ENCODE measurements around the gene CRIP3.

The CRIP3 gene

DNA sequence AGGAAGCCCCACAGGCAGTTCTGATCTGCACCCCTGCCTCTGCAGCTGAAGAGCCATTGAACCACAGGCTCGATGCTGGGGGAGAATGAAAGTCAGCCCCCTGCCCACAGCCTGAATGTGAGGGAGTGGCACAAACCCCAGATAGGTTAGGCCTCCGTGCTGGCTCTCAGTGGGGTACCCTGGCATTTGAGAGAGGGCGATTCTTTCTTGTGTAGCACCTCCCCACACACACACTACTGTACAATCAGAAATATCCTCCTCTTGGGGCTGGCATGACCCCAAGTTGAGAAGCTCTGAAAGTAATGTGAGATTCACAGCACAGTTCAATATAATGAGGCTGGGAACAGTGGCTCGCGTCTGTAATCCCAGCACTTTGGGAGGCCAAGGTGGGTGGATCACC is 47.4 kb downstream of the CRIP3 start:
- no peak overlapping the region for H3K9ac ChIP-seq (ENCODE audit: low read depth, low read length)
- H3K4me1 ChIP-seq (ENCODE audit: insufficient read depth, low read length): no peaks in the 10 kb centered on the region
- no peaks in the 10 kb centered on the region for H3K36me3 ChIP-seq (ENCODE audit: insufficient read depth, low read length)
- no peak overlapping the region for H3K27ac ChIP-seq (ENCODE audit: low read depth, low read length)
- 86% methylated on average over 4 of the region's 5 CpGs for WGBS
- H3K4me3 ChIP-seq (ENCODE audit: low read length): no peak overlapping the region
- H3K27me3 ChIP-seq (ENCODE audit: insufficient read depth, low read length): no peaks in the 10 kb centered on the region
- H3K9me3 ChIP-seq (ENCODE audit: insufficient read depth, low read depth, low read length): no peaks in the 10 kb centered on the region

DNA sequence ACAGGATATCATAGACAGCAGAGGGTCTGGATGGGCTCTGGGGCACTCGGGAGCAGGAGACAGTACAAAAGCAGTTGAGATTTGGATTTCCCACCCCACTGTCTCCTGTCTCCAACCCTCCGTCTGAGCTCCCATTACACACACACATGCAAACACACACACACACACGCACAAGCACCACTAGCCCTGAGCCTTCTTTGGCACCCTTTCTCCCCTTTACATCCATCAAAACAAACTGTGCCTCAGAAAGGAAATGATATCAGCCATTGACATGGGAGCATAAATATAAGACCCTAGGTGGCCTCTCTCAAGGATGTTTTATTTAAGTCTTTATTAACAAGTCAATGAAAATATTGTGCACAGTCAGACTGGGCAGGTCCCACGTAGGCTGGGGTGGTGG is 47.8 kb downstream of the CRIP3 start:
- Histone ChIP-seq H3K9me3 (ENCODE audit: insufficient read depth, low read depth, low read length) (no peaks in the 10 kb centered on the region), H3K4me1 (ENCODE audit: insufficient read depth, low read length) (no peaks in the 10 kb centered on the region), H3K4me3 (ENCODE audit: low read length) (no peak overlapping the region), H3K9ac (ENCODE audit: low read depth, low read length) (no peak overlapping the region), H3K27ac (ENCODE audit: low read depth, low read length) (no peak overlapping the region), H3K36me3 (ENCODE audit: insufficient read depth, low read length) (no peaks in the 10 kb centered on the region), H3K27me3 (ENCODE audit: insufficient read depth, low read length) (no peaks in the 10 kb centered on the region)
- WGBS: 79% methylated on average over 4 of the region's 4 CpGs

- Histone ChIP-seq H3K4me3 (ENCODE audit: low read length) (no peak overlapping the region), H3K9ac (ENCODE audit: low read depth, low read length) (no peak overlapping the region), H3K27ac (ENCODE audit: low read depth, low read length) (no peak overlapping the region), H3K27me3 (ENCODE audit: insufficient read depth, low read length) (no peaks in the 10 kb centered on the region), H3K36me3 (ENCODE audit: insufficient read depth, low read length) (no peaks in the 10 kb centered on the region), H3K4me1 (ENCODE audit: insufficient read depth, low read length) (no peaks in the 10 kb centered on the region), H3K9me3 (ENCODE audit: insufficient read depth, low read depth, low read length) (no peaks in the 10 kb centered on the region)
- 95% methylated on average over 28 of the region's 30 CpGs for WGBS
Observed at GRCh38 chr6:43258807-43259686, 49.6 kb downstream of the CRIP3 start.

DNA sequence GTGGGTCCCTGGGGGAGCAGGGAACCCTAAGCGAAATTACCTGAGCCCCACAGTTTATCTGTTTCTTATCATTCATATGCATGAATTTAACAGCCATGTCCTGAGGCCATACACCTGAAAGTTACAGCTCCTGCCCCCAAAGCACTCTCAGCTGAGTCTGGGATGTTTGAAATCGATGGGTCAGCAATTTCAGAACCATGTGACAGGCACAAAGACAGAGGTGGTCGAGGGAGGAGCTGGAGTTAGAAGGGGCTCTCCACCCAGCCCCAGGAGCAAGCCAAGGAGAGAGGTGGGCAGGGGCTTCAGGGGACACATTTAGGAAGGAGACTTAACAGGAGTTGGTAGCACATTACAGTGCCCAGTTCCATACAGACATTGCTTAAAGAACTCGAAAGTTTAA is 50.4 kb downstream of the CRIP3 start:
- Histone ChIP-seq H3K27me3 (ENCODE audit: insufficient read depth, low read length) (no peaks in the 10 kb centered on the region), H3K9ac (ENCODE audit: low read depth, low read length) (no peak overlapping the region)
- WGBS: 71% methylated on average over 3 of the region's 4 CpGs

GRCh38 chr6:43257367-43258145 is 51.1 kb downstream of the CRIP3 start:
- Histone ChIP-seq H3K4me1 (ENCODE audit: insufficient read depth, low read length) (no peaks in the 10 kb centered on the region), H3K9me3 (ENCODE audit: insufficient read depth, low read depth, low read length) (no peaks in the 10 kb centered on the region), H3K4me3 (ENCODE audit: low read length) (no peak overlapping the region), H3K36me3 (ENCODE audit: insufficient read depth, low read length) (no peaks in the 10 kb centered on the region), H3K27me3 (ENCODE audit: insufficient read depth, low read length) (no peaks in the 10 kb centered on the region), H3K9ac (ENCODE audit: low read depth, low read length) (no peak overlapping the region), H3K27ac (ENCODE audit: low read depth, low read length) (no peak overlapping the region)
- WGBS: 81% methylated on average over 12 of the region's 12 CpGs

More for the DNA sequence above, 50.4 kb downstream of the CRIP3 start:
- H3K4me1 ChIP-seq (ENCODE audit: insufficient read depth, low read length): no peaks in the 10 kb centered on the region
- H3K4me3 ChIP-seq (ENCODE audit: low read length): no peak overlapping the region
- no peaks in the 10 kb centered on the region for H3K36me3 ChIP-seq (ENCODE audit: insufficient read depth, low read length)
- no peak overlapping the region for H3K27ac ChIP-seq (ENCODE audit: low read depth, low read length)
- no peaks in the 10 kb centered on the region for H3K9me3 ChIP-seq (ENCODE audit: insufficient read depth, low read depth, low read length)

GRCh38 chr6:43256670-43257366 is 51.8 kb downstream of the CRIP3 start:
- Histone ChIP-seq H3K4me3 (ENCODE audit: low read length) (no peak overlapping the region), H3K4me1 (ENCODE audit: insufficient read depth, low read length) (no peaks in the 10 kb centered on the region), H3K27ac (ENCODE audit: low read depth, low read length) (no peak overlapping the region), H3K27me3 (ENCODE audit: insufficient read depth, low read length) (peaks cover 1% of the 10 kb centered on the region; the same call in 1 of the 2 replicates), H3K9me3 (ENCODE audit: insufficient read depth, low read depth, low read length) (no peaks in the 10 kb centered on the region), H3K9ac (ENCODE audit: low read depth, low read length) (no peak overlapping the region), H3K36me3 (ENCODE audit: insufficient read depth, low read length) (no peaks in the 10 kb centered on the region)
- 89% methylated on average over 9 of the region's 9 CpGs for WGBS

All from HUES64 (cell line).